Measurements from ENCODE around the gene BPIFB6. TPM values are rescaled to one million over a fixed set of nuclear protein-coding genes. Genes with fewer than 3 reads are reported as not detected.
"Not testable (repeated sequence)": the region's sequence is repeated elsewhere in the genome, so short reads cannot be mapped to it uniquely, and the experiment has no call there.

The BPIFB6 gene
- total RNA-seq, 6 donors from 2014 or later, result not detected

DNA sequence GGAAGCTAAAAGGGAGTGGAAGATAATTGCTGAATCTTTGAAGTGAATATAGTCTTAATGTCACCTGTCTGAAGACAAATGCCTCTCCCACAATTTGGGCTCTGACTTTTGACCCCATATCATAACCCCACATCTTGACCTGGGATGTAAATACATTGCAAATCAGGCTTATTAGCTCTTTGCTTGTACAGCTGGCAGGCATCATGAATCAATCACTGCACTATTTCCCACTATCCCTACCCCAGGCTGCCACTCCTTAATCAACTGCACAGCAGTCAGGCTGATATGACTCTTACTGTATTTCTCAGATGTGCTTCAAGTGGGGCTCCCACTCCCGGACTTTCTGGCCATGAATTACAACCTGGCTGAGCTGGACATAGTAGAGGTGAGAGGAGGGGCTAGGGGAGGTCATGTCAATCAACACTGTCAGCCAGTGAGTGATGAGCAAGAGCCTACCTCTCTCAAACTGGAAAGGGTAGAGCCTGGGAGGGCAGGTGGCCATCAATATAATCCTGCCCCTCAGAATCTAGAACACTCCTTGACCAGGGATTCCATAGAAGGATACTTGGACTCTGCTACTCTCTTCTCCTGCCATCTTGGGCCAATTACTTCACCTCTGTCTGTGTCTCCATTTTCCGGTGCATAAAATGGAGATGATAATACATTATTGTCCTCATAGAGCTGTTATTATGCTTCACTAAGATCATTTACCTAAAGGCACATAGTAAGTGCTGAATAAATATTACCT lies 11.7 kb downstream of the BPIFB6 start:
- no peak overlapping the region for H3K4me3 ChIP-seq
- H3K36me3 ChIP-seq, result no peaks in the 10 kb centered on the region
- ATAC-seq (ENCODE audit: low FRiP score in 2 of 2), result no peak
- TF ChIP-seq POLR2AphosphoS5 (IDR thresholded peaks at IDR 0.05), result no peak
- TF ChIP-seq EP300 (IDR thresholded peaks at IDR 0.05), result no peak
- TF ChIP-seq, protein P1, sequence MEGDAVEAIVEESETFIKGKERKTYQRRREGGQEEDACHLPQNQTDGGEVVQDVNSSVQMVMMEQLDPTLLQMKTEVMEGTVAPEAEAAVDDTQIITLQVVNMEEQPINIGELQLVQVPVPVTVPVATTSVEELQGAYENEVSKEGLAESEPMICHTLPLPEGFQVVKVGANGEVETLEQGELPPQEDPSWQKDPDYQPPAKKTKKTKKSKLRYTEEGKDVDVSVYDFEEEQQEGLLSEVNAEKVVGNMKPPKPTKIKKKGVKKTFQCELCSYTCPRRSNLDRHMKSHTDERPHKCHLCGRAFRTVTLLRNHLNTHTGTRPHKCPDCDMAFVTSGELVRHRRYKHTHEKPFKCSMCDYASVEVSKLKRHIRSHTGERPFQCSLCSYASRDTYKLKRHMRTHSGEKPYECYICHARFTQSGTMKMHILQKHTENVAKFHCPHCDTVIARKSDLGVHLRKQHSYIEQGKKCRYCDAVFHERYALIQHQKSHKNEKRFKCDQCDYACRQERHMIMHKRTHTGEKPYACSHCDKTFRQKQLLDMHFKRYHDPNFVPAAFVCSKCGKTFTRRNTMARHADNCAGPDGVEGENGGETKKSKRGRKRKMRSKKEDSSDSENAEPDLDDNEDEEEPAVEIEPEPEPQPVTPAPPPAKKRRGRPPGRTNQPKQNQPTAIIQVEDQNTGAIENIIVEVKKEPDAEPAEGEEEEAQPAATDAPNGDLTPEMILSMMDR (IDR thresholded peaks at IDR 0.05), result no peak
- TF ChIP-seq POLR2A (IDR thresholded peaks at IDR 0.05), result no peak
- H3K27me3 ChIP-seq, result no peaks in the 10 kb centered on the region
- 48 to 85% methylated on average over 2 of the region's 2 CpGs for WGBS, 2 donors
- DNase-seq, result no peak
- peaks cover 0 to 16% (median 7%) of the 10 kb centered on the region in 4 donors for H3K9me3 ChIP-seq
- no peaks in the 10 kb centered on the region for H3K4me1 ChIP-seq
- H3K27ac ChIP-seq, result no peak overlapping the region

DNA sequence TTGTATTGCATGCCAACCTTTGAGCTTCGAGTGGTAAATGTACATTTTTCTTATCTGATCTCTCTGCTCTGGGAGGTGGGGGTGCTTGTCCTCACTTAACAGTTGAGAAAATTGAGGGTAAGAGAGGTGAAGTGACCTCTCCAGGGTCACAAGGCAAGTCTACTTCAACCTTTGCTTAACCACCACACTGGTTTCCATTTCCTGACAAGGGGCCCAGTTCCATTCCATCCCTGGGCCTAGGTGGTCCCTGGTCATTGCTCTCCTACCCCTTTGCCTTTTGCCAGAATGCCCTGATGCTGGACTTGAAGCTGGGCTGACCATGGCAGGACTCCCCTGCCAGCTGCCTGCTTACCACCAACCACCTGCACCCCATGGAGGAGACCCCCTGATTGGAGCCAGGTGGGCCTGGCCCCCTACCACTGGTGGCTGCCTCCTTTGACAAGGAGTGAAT lies 12.3 kb downstream of the BPIFB6 start:
- DNase-seq (no peak), ATAC-seq (ENCODE audit: low FRiP score in 2 of 2) (no peak)
- Histone ChIP-seq H3K4me3 (no peak overlapping the region), H3K36me3 (no peaks in the 10 kb centered on the region), H3K4me1 (no peaks in the 10 kb centered on the region), H3K27me3 (no peaks in the 10 kb centered on the region), H3K27ac (no peak overlapping the region), H3K9me3 (peaks cover 0 to 16% (median 7%) of the 10 kb centered on the region in 4 donors)
- TF ChIP-seq POLR2A (IDR thresholded peaks at IDR 0.05) (no peak), POLR2AphosphoS5 (IDR thresholded peaks at IDR 0.05) (no peak), EP300 (IDR thresholded peaks at IDR 0.05) (no peak)
- TF ChIP-seq, protein P1 (IDR thresholded peaks at IDR 0.05), result no peak
- WGBS, 2 donors, result 29 to 33% methylated on average over 1 of the region's 1 CpG

DNA sequence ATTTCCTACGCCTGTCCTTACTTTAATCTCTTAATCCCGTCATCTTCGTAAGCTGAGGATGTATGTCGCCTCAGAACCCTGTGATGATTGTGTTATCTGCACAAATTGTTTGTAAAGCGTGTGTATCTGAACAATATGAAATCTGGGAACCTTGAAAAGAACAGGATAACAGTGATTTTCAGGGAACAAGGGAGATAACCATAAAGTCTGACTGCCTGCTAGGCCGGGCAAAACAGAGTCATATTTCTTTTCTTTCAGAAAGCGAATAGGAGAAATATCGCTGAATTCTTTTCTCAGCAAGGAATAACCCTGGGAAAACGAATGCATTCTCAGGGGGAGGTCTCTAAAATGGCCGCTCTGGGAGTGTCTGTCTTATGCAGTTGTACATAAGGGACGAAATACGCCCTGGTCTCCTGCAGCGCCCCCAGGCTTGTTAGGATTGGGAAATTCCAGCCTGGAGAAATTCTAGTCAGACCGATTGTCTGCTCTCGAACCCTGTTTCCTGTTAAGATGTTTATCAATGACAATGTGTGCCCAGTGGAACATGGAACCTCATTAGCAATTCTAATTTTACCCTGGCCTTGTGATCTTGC lies 13.8 kb downstream of the BPIFB6 start:
- not testable (repeated sequence) for ATAC-seq (ENCODE audit: low FRiP score in 2 of 2); H3K4me1 ChIP-seq; H3K36me3 ChIP-seq; H3K27me3 ChIP-seq; H3K27ac ChIP-seq; H3K4me3 ChIP-seq; DNase-seq
- 82 to 88% methylated on average over 15 of the region's 15 CpGs for WGBS, 2 donors
- peaks cover 0 to 16% (median 7%) of the 10 kb centered on the region in 4 donors for H3K9me3 ChIP-seq

DNA sequence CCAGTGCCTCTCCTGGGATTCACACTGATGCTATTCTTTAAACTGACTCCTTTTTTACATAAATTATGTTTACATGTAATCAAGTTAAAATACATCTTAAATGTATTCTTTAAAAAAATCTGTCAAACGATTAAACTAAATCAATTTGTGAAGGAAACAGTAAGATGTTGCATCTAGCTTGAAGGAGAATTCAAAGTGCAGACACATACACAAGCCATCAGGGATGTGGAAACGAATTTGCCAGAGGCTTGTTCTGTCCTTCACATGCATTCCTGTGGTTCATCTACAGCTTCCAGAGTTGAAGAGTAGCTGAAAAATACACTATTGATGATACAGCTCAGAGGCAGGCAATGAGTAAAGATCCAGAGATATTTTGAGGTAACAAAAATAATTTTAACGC lies 15.0 kb downstream of the BPIFB6 start:
- DNase-seq (no peak), ATAC-seq (ENCODE audit: low FRiP score in 2 of 2) (no peak)
- TF ChIP-seq POLR2AphosphoS5 (IDR thresholded peaks at IDR 0.05), result no peak
- TF ChIP-seq, protein P1 (IDR thresholded peaks at IDR 0.05), result no peak
- no peak for TF ChIP-seq EP300 (IDR thresholded peaks at IDR 0.05)
- TF ChIP-seq POLR2A (IDR thresholded peaks at IDR 0.05), result no peak
- no peak overlapping the region for H3K27ac ChIP-seq
- no peaks in the 10 kb centered on the region for H3K27me3 ChIP-seq
- H3K36me3 ChIP-seq, result no peaks in the 10 kb centered on the region
- peaks cover 0 to 16% (median 7%) of the 10 kb centered on the region in 4 donors for H3K9me3 ChIP-seq
- H3K4me1 ChIP-seq, result no peaks in the 10 kb centered on the region
- H3K4me3 ChIP-seq, result no peak overlapping the region
- WGBS, 2 donors, result 74 to 85% methylated on average over 3 of the region's 3 CpGs

DNA sequence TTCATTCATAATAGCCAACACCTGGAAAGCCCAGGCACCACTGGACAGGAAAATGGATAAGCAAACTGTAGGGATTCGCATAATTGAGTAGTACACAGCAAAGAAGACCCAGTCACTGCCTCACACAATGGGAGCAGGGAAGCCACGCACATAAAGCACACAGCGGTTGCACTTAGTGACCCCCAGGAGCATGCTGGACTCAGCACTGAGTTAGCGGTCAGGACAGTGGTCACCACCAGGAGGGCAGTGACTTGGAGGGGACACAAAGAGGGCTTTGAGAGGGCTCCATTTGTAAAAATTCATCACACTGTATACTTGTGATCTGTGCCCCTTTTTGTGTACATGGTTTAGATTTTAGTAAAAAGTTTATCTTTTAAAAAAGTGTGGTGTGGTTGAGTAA lies 19.9 kb downstream of the BPIFB6 start:
- Histone ChIP-seq H3K27me3 (no peaks in the 10 kb centered on the region), H3K9me3 (peaks cover 0 to 2% (median 0%) of the 10 kb centered on the region in 4 donors)
- no peak for ATAC-seq (ENCODE audit: low FRiP score in 2 of 2)

More for the DNA sequence above, 19.9 kb downstream of the BPIFB6 start:
- Histone ChIP-seq H3K4me1 (no peaks in the 10 kb centered on the region), H3K4me3 (no peak overlapping the region), H3K36me3 (no peaks in the 10 kb centered on the region), H3K27ac (no peak overlapping the region)
- TF ChIP-seq EP300 (IDR thresholded peaks at IDR 0.05) (no peak), POLR2AphosphoS5 (IDR thresholded peaks at IDR 0.05) (no peak), POLR2A (IDR thresholded peaks at IDR 0.05) (no peak)
- TF ChIP-seq, protein P1 (IDR thresholded peaks at IDR 0.05), result no peak
- WGBS, 2 donors, result 53 to 88% methylated on average over 4 of the region's 4 CpGs
- no peak for DNase-seq
